IPS-NIHi11 (cell line): ENCODE data around the gene PER3.
A peak's percentile ranks its signal among the peaks of the same experiment; 100 is the strongest.

Experiments
- DNase-seq: peaks from one replicate; pipeline ENCODE4 v3.0.0; 2012; ENCODE audit warnings: mixed read lengths, low spot score

The PER3 gene

DNA sequence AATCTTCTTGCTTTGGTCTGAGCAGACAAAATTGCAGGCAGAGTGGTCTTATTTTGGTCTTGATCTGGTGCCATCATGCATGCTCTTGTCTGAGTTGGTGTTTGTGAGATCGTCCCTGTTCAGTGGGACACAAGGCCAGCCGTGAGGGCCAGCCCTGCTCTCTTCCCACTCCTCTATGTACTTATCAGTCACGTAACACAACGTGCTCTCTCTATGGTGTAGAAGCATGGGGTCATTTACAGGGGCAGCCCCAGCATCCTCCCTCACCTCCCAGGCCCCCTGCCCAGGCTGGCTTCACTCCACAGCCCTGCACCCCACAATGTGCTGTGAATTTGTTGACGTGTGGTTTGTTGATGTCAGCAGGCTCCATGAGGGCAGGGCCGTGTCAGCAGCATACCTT lies 87.0 kb downstream of the PER3 start:
- no peak for DNase-seq

DNA sequence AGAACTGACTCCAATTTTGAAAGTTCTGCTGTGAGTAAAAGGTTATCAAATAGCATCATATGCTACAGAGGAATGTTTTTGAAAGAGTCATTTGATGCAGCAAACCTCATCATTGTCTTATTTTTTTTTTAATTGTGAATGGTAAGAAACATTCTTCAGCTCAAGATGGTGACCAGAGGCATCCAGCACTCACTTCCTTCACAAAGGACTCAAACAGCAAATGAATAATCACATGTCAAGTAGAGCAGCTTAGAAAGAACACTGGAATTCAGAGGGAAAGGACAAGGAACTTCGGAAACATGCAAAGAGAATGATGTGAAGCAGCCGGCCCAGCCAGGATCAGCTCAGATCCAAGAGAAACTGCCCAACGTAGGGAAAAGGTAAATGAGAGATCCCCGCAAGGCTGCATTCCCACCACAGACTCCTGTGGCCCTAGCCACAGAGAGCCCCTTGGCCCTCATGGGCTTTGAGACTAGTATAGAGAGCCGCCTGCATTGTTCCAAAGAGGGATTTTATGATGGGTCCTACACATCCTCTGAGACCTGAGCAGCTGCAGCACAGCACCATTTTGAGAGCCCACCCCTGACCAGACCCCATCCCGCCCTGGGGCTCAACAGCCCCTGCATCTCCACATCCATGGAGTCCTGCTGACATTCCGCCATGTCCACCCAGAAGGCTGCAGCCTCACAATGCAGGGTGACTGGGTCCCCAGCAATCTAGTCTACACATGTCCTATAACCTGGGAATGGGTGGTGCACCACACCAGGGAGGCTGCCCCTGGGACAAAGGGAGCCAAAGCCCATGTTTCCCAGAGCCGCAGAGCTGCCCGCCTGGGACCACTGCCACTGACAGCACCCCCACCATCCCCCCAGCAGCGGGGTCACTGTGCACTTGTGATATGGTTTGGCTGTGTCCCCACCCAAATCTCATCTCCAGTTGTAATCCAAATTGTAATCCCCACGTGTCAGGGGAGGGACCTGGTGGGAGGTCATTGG lies 90.0 kb downstream of the PER3 start:
- no peak for DNase-seq

DNA sequence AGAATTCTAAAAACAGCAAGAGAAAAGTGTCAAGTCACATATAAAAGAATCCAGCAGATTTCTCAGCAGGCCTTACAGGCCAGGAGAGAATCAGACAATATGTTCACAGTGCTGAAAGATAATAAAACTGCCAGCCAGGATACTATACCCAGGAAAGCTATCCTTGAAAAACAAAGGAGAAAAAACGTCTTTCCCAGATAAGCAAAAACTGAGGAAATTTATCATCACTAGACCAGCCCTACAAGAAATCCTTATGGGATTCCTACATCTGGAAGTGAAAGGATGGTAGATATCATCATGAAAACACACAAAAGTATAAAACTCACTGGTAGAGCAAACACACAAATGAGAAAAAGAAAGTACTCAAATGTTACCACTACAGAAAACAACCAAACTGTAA lies 93.9 kb downstream of the PER3 start:
- DNase-seq = no peak

DNA sequence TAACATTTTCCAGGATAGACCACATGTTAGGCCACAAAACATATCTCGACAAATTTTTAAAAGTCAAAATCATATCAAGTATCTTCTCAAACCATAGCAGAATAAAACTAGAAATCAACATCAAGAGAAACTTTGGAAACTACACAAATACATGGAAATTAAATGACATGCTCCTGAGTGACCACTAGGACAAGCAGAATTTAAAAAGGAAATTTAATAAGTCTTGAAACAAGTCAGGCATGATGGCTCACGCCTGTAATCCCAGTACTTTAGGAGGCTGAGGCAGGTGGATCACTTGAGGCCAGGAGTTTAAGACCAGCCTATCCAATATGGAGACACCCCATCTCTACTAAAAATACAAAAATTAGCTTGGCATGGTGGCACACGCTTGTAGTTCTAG lies 95.1 kb downstream of the PER3 start:
- DNase-seq = no peak

DNA sequence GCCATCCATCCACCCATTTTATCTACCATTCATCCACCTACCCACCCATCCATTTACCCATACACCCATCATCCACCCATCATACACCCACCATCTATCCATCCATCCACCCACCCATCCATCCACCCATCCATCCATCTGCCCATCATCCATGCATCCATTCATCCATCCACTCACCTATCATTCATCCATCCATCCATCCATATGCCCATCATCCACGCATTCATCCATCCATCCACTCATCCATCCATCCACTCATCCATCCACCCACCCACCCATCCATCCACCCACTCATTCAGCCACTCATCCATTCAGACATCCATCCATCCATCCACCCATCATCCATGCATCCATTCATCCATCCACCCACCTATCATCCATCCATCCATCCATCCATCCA lies 100.7 kb downstream of the PER3 start:
- DNase-seq = no peak

DNA sequence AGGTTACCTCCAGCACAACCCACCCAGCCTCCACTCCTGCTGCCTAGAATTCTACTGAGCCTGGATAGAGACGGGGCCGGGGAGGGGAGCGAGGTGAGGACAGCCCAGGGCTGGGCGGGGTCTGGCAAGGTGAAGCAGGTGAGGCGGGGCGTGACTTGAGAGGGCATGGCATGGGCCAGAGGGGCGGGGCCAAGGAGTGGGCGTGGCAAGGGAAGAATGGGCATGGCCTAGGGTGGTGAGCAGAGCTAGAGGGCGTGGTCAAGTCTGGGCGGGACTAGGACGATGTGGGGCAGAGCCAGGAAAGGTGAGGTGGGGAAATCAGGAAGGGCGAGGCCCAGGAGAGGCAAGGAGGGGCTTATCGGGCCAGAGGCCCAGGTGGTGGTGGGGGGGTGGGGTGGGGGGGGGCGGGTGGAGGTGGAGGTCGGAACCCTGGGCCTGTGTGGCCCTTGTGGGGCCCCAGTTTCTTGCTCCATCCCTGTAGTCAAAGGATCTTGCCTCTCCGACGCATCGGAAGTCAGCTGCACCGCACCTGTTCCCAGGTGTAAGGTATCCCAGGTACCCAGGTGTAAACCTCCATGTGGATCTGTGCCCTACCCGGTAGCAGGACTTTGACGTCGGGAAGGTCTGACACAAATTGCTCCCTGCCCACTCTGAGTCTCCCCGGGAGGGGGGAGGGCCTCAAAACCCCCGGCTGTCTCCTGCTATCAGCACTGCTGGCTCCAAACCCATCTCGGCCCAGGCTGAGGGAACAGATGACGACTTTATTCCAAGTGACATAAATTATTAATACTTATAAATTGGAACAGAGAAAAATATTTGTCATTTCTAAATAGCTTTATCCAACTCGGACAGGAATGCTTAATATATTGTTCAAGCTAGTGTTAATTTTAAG lies 101.7 kb downstream of the PER3 start:
- DNase-seq = peak; percentile 94

DNA sequence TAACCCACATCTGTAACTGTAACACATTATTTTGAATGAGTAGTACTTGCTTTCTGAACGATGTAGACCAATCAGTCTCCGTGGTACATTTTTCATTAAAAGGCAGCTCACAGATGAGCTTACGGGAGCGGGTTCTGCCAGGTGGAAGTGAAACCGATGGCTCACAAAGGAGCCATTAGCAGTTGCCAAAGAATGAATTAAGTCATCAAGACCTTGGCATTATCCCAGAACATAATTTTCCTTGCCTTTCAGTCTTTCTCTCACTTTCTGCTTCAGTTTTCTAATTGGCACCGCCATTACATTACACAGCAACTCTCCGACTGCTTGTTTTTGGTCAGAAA lies 102.3 kb downstream of the PER3 start:
- DNase-seq = no peak

DNA sequence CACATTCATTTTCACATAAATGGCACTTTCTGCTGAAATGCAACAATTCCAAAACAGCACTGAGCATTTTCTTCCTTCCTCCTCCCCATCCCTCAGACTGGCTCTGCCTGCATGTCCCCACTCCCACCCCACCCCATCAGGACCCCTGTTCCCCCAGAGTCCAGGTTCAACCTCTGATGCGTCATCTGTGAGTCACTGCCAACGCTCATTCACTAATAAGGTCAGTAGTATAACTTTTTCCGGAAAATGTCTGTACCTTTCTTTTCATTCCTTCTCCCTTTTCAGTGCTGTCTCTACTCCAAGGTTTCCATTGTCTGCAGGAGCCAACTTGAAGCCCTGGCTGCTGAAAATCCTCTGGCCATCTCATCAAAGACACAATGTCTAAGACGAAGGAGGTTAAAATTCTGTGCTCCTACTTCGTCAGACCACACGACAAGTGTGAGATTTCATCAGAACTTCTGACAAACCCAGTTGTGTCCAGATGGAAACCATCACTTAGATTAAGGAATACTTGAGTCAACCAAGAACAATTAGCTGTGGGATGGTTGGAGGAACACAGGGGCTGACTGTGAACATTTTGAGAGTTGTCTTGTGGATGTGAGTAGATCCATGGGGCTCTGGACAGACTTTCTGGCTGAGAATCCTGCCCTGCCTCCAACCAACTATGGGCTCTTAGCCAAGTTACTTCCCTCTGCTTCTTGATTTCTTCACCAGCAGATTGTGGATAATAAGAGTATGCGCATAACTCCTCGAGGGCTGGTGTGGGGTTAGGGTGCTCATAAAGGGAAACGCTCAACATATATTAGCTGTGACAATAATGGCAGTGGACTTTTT lies 104.4 kb downstream of the PER3 start:
- DNase-seq = no peak

DNA sequence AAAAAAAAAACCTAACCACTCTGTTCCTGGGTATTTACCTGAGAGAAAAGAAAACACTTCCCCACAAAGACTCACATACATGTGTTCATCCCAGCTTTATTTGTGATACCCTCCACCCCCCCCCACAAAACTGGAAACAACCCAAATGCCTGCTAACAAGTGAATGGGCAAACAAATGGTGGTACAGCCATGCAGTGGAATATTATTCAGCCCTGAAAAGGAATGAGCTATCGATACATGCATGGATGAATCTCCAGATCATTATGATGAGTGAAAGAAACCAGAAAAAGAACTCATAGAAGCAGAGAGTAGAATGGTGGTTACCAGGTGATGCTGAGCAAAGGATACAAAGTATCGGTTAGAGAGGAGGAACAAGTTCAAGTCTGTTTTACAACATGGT lies 106.8 kb downstream of the PER3 start:
- DNase-seq = no peak

DNA sequence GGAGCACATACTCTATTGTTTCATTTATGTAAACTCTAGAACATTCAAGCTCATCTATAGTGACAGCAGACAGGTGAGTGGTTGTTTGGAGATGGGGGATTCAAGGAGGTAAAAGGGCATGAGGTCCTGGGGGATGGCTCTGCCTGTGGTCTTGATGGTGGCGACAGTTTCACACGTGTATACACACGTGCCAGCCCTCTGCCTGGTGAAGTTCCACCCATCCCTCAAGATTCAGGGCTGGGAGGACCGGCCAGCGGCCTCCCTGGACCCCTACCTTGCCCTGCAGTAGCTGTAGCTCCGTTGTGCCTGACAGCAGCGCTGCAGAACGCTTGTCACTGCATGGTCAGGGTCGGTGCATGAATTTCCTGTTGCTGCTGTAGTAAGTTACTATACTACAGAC lies 107.7 kb downstream of the PER3 start:
- DNase-seq = no peak

DNA sequence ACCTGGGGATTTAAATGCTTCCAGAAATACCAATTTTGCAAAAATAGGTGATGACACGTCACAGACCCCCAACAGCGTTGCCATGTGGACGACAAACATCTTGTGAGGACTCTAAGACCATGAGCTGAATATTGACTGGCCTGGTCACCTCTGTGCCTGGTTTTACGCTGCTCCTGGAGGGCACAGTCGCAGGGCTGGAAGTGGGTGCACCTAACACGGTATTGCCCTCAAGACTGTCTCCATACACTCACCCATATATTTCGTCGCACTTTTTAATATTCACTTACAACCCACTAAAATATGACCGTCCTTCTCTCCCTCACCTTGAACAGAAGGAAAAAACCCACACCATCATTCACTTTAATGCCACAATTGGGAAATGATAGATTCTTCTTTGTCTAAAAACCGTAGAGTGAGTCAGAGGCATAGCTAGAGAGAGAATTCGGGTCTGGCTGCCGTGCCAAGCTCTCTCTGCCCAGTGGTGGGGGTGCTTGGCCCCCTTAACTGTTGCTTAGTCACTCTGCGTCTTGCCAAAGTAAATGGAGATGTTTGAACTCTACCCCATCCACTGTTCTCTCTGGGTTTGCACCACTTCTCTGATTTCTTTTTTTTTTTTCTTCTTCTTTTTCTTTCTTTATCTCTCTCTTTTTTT lies 109.6 kb downstream of the PER3 start:
- no peak for DNase-seq
